ENCODE measurements around the gene DTNA.

GRCh38 chr18:34803877-34804400 lies 93.8 kb downstream of the DTNA start:
- no peak for TF ChIP-seq CTCF (IDR thresholded peaks at IDR 0.05)
- no peak for TF ChIP-seq POLR2AphosphoS5 (IDR thresholded peaks at IDR 0.05)
- TF ChIP-seq POLR2A (IDR thresholded peaks at IDR 0.05), result no peak

All from prostate gland (tissue), 2 donors.